ENCODE data around the gene CAMK1. TPM values are rescaled to one million over a fixed set of nuclear protein-coding genes. Genes with fewer than 3 reads are reported as not detected.
A peak's percentile ranks its signal among the peaks of the same experiment; 100 is the strongest.

Gene CAMK1
- total and polyA plus RNA-seq, 2 donors (not counting 3 experiments of a cell fraction or from before 2014, with no cell fraction given), result 23.5 to 28.4 TPM

DNA sequence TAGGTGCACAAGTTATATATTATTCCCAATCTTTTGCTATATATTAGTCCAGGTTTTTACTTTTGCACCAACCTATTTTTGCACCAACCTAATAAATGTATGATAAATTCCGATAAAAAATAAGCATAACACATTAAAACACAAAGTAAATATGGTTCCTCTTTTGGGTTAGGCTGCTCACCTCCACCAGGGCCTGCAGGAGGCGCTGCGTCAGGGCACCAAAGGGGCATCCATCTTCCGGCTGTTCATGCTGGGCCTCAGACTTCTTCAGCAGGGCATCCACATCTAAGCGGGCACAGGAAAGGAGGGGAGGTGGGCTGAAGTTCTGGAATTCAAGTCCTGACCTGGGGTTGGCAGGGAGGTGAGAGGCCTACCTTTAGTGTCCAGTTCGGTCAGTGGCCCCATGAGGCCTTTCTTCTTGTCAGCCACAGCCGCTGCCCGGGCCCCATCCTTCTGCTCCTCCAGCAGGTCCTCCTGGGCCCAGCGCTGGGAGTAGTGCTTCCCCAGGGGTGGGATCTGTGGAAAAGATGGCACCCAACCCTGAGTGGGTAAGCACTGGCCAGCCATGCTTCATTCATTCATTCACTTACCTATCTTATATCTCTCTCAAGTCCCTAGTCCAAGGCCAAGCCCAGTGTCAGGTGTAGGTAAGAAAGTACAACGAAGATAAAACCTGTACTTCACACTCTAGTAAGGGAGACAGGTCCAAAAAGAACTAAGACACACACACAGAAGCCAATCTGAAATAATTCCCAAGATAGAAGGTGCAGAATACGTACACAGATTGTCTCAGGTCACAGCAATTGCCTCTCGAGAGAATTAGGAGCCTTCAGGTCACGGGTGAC lies 17.3 kb upstream of the CAMK1 start:
- CTCF ChIA-PET, result no interaction called here
- no peak for FAIRE-seq

DNA sequence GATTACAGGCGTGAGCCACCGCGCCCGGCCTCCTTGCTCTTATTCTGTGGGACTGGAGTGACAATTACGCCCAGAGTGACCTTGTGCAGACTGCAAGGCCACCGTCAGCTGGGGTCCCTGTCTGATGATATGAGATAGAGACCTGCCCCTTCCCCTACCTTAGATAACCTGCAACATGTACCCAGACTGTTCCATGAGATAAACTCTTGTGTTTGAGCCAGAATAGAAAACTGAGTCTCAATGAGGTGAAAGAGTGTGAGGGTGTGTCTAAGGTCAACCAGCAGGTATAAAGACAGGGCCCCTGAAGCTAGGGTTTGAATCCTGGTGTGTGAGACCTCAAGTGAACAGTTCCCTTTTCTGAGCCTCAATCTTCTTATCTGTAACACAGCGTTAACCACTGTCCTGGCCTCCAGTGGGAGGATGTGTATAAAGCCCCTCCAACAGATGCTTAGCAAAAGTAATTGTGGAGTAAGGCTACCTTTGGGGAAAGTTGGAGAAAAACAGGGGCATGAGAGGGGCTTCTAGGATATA lies 16.5 kb upstream of the CAMK1 start:
- Histone ChIP-seq H3K9me3 (replicated peaks; ENCODE audit: control insufficient read depth, insufficient read depth, low read length) (no peaks in the 10 kb centered on the region), H3K9me1 (replicated peaks; ENCODE audit: control insufficient read depth, extremely low read depth, insufficient read depth, low read length) (no peaks in the 10 kb centered on the region), H2AFZ (ENCODE audit: low read depth, low read length) (no peak overlapping the region), H3K36me3 (ENCODE audit: control insufficient read depth in 2 of 2, extremely low read depth in 1 of 2, insufficient read depth in 2 of 2, low read length in 2 of 2) (peaks cover 0 to 7% of the 10 kb centered on the region in 2 experiments), H3K27me3 (ENCODE audit: control insufficient read depth in 2 of 2, insufficient read depth in 2 of 2, low read length in 2 of 2) (no peaks in the 10 kb centered on the region), H3K79me2 (ENCODE audit: control insufficient read depth, insufficient read depth, low read length) (no peaks in the 10 kb centered on the region), H3K4me3 (replicated peaks in 1 of 3; ENCODE audit: insufficient read depth in 1 of 3, low read depth in 1 of 3, low read length in 3 of 3) (no peak overlapping the region), H3K4me1 (ENCODE audit: control insufficient read depth, extremely low read depth, insufficient read depth, low read length) (no peaks in the 10 kb centered on the region), H3K4me2 (ENCODE audit: insufficient read depth, low read length) (no peak overlapping the region), H3K9ac (replicated peaks; ENCODE audit: extremely low read depth, insufficient read depth, low read length) (no peak overlapping the region), H3K27ac (ENCODE audit: insufficient read depth, low read depth, low read length) (no peak overlapping the region), H4K20me1 (replicated peaks; ENCODE audit: control insufficient read depth, extremely low read depth, insufficient read depth, low read length) (no peaks in the 10 kb centered on the region)
- dilution Hi-C loops (cut with MboI; ENCODE audit: extremely low pct_ligation_motif_present, low sequenced_read_pairs) (no loop called here), intact Hi-C loops (cut with micrococcal nuclease) (no loop called here)
- TF ChIP-seq, protein P1, sequence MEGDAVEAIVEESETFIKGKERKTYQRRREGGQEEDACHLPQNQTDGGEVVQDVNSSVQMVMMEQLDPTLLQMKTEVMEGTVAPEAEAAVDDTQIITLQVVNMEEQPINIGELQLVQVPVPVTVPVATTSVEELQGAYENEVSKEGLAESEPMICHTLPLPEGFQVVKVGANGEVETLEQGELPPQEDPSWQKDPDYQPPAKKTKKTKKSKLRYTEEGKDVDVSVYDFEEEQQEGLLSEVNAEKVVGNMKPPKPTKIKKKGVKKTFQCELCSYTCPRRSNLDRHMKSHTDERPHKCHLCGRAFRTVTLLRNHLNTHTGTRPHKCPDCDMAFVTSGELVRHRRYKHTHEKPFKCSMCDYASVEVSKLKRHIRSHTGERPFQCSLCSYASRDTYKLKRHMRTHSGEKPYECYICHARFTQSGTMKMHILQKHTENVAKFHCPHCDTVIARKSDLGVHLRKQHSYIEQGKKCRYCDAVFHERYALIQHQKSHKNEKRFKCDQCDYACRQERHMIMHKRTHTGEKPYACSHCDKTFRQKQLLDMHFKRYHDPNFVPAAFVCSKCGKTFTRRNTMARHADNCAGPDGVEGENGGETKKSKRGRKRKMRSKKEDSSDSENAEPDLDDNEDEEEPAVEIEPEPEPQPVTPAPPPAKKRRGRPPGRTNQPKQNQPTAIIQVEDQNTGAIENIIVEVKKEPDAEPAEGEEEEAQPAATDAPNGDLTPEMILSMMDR (IDR thresholded peaks at IDR 0.05; ENCODE audit: extremely low read depth in 1 of 2, insufficient read depth in 1 of 2, low read depth in 1 of 2, low read length in 2 of 2), result no peak
- TF ChIP-seq POLR2AphosphoS5 (IDR thresholded peaks at IDR 0.05; ENCODE audit: insufficient read depth, low read depth, low read length) (no peak), MYC (IDR thresholded peaks at IDR 0.05; ENCODE audit: low read depth, low read length) (no peak), EZH2 (IDR thresholded peaks at IDR 0.05; ENCODE audit: borderline replicate concordance, low read depth, low read length, severe bottlenecking) (no peak)
- DNase-seq (ENCODE audit: low read depth, low spot score) (no peak), FAIRE-seq (no peak)
- BruUV-seq (replicated peaks), result no TSS peak
- POLR2A ChIA-PET, result no interaction called here
- CTCF ChIA-PET, result no interaction called here

More for the DNA sequence above, 17.3 kb upstream of the CAMK1 start:
- H3K4me2 ChIP-seq (ENCODE audit: insufficient read depth, low read length), result no peak overlapping the region
- dilution Hi-C loops (cut with MboI; ENCODE audit: extremely low pct_ligation_motif_present, low sequenced_read_pairs) (no loop called here), intact Hi-C loops (cut with micrococcal nuclease) (no loop called here)
- H3K79me2 ChIP-seq (ENCODE audit: control insufficient read depth, insufficient read depth, low read length), result no peaks in the 10 kb centered on the region
- H4K20me1 ChIP-seq (replicated peaks; ENCODE audit: control insufficient read depth, extremely low read depth, insufficient read depth, low read length), result no peaks in the 10 kb centered on the region
- H3K9me1 ChIP-seq (replicated peaks; ENCODE audit: control insufficient read depth, extremely low read depth, insufficient read depth, low read length), result no peaks in the 10 kb centered on the region
- TF ChIP-seq MYC (IDR thresholded peaks at IDR 0.05; ENCODE audit: low read depth, low read length), result no peak
- TF ChIP-seq, protein P1 (IDR thresholded peaks at IDR 0.05; ENCODE audit: extremely low read depth in 1 of 2, insufficient read depth in 1 of 2, low read depth in 1 of 2, low read length in 2 of 2), result peak; percentile 44 to 46
- POLR2A ChIA-PET, result no interaction called here
- no TSS peak for BruUV-seq (replicated peaks)
- no peaks in the 10 kb centered on the region for H3K9me3 ChIP-seq (replicated peaks; ENCODE audit: control insufficient read depth, insufficient read depth, low read length)
- H3K4me1 ChIP-seq (ENCODE audit: control insufficient read depth, extremely low read depth, insufficient read depth, low read length), result peaks cover 6% of the 10 kb centered on the region
- H3K27ac ChIP-seq (ENCODE audit: insufficient read depth, low read depth, low read length), result no peak overlapping the region
- peaks cover 0 to 7% of the 10 kb centered on the region in 2 experiments for H3K36me3 ChIP-seq (ENCODE audit: control insufficient read depth in 2 of 2, extremely low read depth in 1 of 2, insufficient read depth in 2 of 2, low read length in 2 of 2)
- H3K9ac ChIP-seq (replicated peaks; ENCODE audit: extremely low read depth, insufficient read depth, low read length), result no peak overlapping the region
- H2AFZ ChIP-seq (ENCODE audit: low read depth, low read length), result no peak overlapping the region
- H3K27me3 ChIP-seq (ENCODE audit: control insufficient read depth in 2 of 2, insufficient read depth in 2 of 2, low read length in 2 of 2), result no peaks in the 10 kb centered on the region
- H3K4me3 ChIP-seq (replicated peaks in 1 of 3; ENCODE audit: insufficient read depth in 1 of 3, low read depth in 1 of 3, low read length in 3 of 3), result no peak overlapping the region
- DNase-seq (ENCODE audit: low read depth, low spot score), result no peak
